OCI-M1 (cell line): Measurements from ENCODE around the gene KLHL29.
"Not testable (repeated sequence)": the region's sequence is repeated elsewhere in the genome, so short reads cannot be mapped to it uniquely, and the experiment has no call there.

ENCODE experiments used
- DNase-seq: peaks from one replicate; lab custom pipeline; 2025; lab: John Stamatoyannopoulos, UW

The KLHL29 gene

GRCh38 chr2:23721454-23721826 lies 336.5 kb downstream of the KLHL29 start:
- DNase-seq: no peak

- DNase-seq: no peak
Observed at GRCh38 chr2:23722255-23722654, 337.3 kb downstream of the KLHL29 start.

- not testable (repeated sequence) for DNase-seq
Observed at GRCh38 chr2:23723029-23723428, 338.1 kb downstream of the KLHL29 start.

GRCh38 chr2:23734416-23734815 lies 349.4 kb downstream of the KLHL29 start:
- no peak for DNase-seq

- DNase-seq: not testable (repeated sequence)
Observed at GRCh38 chr2:23736783-23737182, 351.8 kb downstream of the KLHL29 start.

- DNase-seq: no peak
Observed at GRCh38 chr2:23745068-23745725, 360.2 kb downstream of the KLHL29 start.

GRCh38 chr2:23745726-23746105 lies 360.7 kb downstream of the KLHL29 start:
- no peak for DNase-seq

- DNase-seq: no peak
Observed at GRCh38 chr2:23746141-23746863, 361.3 kb downstream of the KLHL29 start.

- no peak for DNase-seq
Observed at GRCh38 chr2:23751747-23752265, 366.8 kb downstream of the KLHL29 start.

GRCh38 chr2:23753291-23754010 lies 368.5 kb downstream of the KLHL29 start:
- no peak for DNase-seq

- DNase-seq: no peak
Observed at GRCh38 chr2:23754970-23755369, 370.0 kb downstream of the KLHL29 start.

- DNase-seq: no peak
Observed at GRCh38 chr2:23756593-23757292, 371.8 kb downstream of the KLHL29 start.

GRCh38 chr2:23757686-23758433 lies 372.9 kb downstream of the KLHL29 start:
- DNase-seq: peak; percentile 56
